Stimulated activated CD8-positive, alpha-beta memory T cell treated with anti-CD3 and anti-CD28 coated beads, Interleukin-12 subunit alpha, Interleukin-12 subunit beta, amount 100 ng/mL, for 24 hours (primary cell): Measurements from ENCODE around the gene VILL.
A peak's percentile ranks its signal among the peaks of the same experiment; 100 is the strongest.
"Not testable (repeated sequence)": the region's sequence is repeated elsewhere in the genome, so short reads cannot be mapped to it uniquely, and the experiment has no call there.

Experiments
- DNase-seq: peaks from one replicate; pipeline ENCODE4 v3.0.0-alpha.2; 2020; ENCODE audit errors: extremely low read depth

The VILL gene

GRCh38 chr3:37963635-37964034 is 27.0 kb upstream of the VILL start:
- no peak for DNase-seq

GRCh38 chr3:37964146-37964545 is 26.4 kb upstream of the VILL start:
- DNase-seq, result no peak

- DNase-seq, result no peak
Observed at GRCh38 chr3:37964716-37965115, 25.9 kb upstream of the VILL start.

GRCh38 chr3:37967260-37967881 is 23.2 kb upstream of the VILL start:
- no peak for DNase-seq

- no peak for DNase-seq
Observed at GRCh38 chr3:37968199-37968598, 22.4 kb upstream of the VILL start.

- DNase-seq, result no peak
Observed at GRCh38 chr3:37968813-37969595, 21.6 kb upstream of the VILL start.

- DNase-seq, result no peak
Observed at GRCh38 chr3:37969596-37970100, 20.9 kb upstream of the VILL start.

GRCh38 chr3:37970802-37971201 is 19.8 kb upstream of the VILL start:
- no peak for DNase-seq

GRCh38 chr3:37971467-37971866 is 19.1 kb upstream of the VILL start:
- no peak for DNase-seq

GRCh38 chr3:37972056-37972455 is 18.5 kb upstream of the VILL start:
- not testable (repeated sequence) for DNase-seq

GRCh38 chr3:37973246-37974054 is 17.1 kb upstream of the VILL start:
- no peak for DNase-seq

- peak; percentile 32 for DNase-seq
Observed at GRCh38 chr3:37974121-37975083, 16.2 kb upstream of the VILL start.

GRCh38 chr3:37979541-37980461 is 10.8 kb upstream of the VILL start:
- DNase-seq, result no peak

- DNase-seq, result no peak
Observed at GRCh38 chr3:37980462-37981347, 9.9 kb upstream of the VILL start.

GRCh38 chr3:37981348-37981664 is 9.3 kb upstream of the VILL start:
- DNase-seq, result no peak

- DNase-seq, result no peak
Observed at GRCh38 chr3:37982331-37982730, 8.3 kb upstream of the VILL start.

GRCh38 chr3:37984051-37984450 is 6.5 kb upstream of the VILL start:
- no peak for DNase-seq

- DNase-seq, result no peak
Observed at GRCh38 chr3:37984596-37984995, 6.0 kb upstream of the VILL start.

- no peak for DNase-seq
Observed at GRCh38 chr3:37985637-37986320, 4.8 kb upstream of the VILL start.
